Adrenal gland (tissue), 12 donors: ENCODE results near the gene TPD52L1. TPM values are rescaled to one million over a fixed set of nuclear protein-coding genes. Genes with fewer than 3 reads are reported as not detected.

ENCODE experiments used
- DNase-seq, 7 donors: peaks; one replicate each; pipeline ENCODE4 v3.0.0-alpha.2; 2019 to 2020
- H3K27ac ChIP-seq, 5 donors: fragments of 200-600 bp; sonication (generic) in 4 of 5; 1 replicate in 3 of 5; 2 replicates in 2 of 5; pipeline versions ENCODE4 v1.5.1 to v1.8.0; 2016 to 2020; ENCODE audit warnings: mild to moderate bottlenecking in 1 of 5
- H3K27me3 ChIP-seq: fragments of 200-600 bp; 2 replicates; pipeline ENCODE4 v1.8.0; 2021
- H3K36me3 ChIP-seq, 2 donors: fragments of 200-600 bp; replicated peaks in 1 of 2; 1 replicate in 1 of 2; 2 replicates in 1 of 2; pipeline versions ENCODE4 v1.5.1 to v1.8.0; 2018 to 2022
- H3K4me1 ChIP-seq, 2 donors: fragments of 200-600 bp; replicated peaks in 1 of 2; 1 replicate in 1 of 2; 2 replicates in 1 of 2; pipeline versions ENCODE4 v1.5.1 to v1.8.0; 2018 to 2021
- H3K4me3 ChIP-seq, 4 donors: fragments of 200-600 bp; sonication (generic) in 3 of 4; one replicate each; pipeline ENCODE4 v1.5.1; 2016 to 2018
- H3K9me3 ChIP-seq, 3 donors: fragments of 200-600 bp; sonication (generic) in 1 of 3; replicated peaks in 1 of 3; 1 replicate in 2 of 3; 2 replicates in 1 of 3; pipeline versions ENCODE4 v1.5.1 to v1.8.0; 2016 to 2021
- CTCF ChIP-seq, 6 experiments: fragments of 450-650 bp in 4 of 6; fragments of 200-600 bp in 2 of 6; sonication (generic) in 1 of 6; IDR thresholded peaks; 1 replicate in 5 of 6; 2 replicates in 1 of 6; pipeline versions ENCODE4 v1.5.1 to v1.8.0; 2016 to 2021; ENCODE audit warnings: antibody characterized with exemption in 6 of 6, mild to moderate bottlenecking in 2 of 6, moderate library complexity in 1 of 6
- POLR2A ChIP-seq, 2 donors: fragments of 450-650 bp; IDR thresholded peaks; one replicate each; pipeline ENCODE4 v1.6.1; 2017; ENCODE audit warnings: antibody characterized with exemption in 2 of 2, mild to moderate bottlenecking in 2 of 2, moderate library complexity in 1 of 2
- WGBS, 4 donors: extraction: QIAGEN DNeasy Blood & Tissue Kit in 2 of 4; methylation state at CpG; one replicate each; pipeline versions ENCODE4 v1.1.5 to v1.1.7; 2013 to 2017; 5-methylcytosine and 5-hydroxymethylcytosine counted together
- intact Hi-C, 2 donors: fragments of 100-400 bp; cut with DNase I; formaldehyde crosslinking; loops; one replicate each; pipeline versions ENCODE4 v1.14.1 to v1.15.0; 2022 to 2023
- polyA plus RNA-seq, 3 donors: library from polyadenylated mRNA; stranded (reverse); fragments of 200-250 nt in 2 of 3; fragments of 350-450 nt in 1 of 3; fragmentation: Illumina TruSeq in 1 of 3; extraction: RNeasy Lipid Tissue Mini Kit (QIAGEN cat#74804) in 1 of 3; gene quantifications; one replicate each; pipeline ENCODE4 v1.2.3, GENCODE V29; 2013 to 2014
- total RNA-seq, 9 donors: library from RNA; depleted of rRNA in 4 of 9; stranded (reverse); fragments of >200 nt in 4 of 9; fragments of 120-200 nt in 1 of 9; fragmentation: NEBNext Ultra II Directional in 1 of 9; extraction: Animal tissue kit (Norgen Biotek cat#: 25700) in 1 of 9; gene quantifications; one replicate each; pipeline versions ENCODE4 v1.1.0 to v1.2.4, GENCODE V29; 2013 to 2023
- donor health status: healthy with polysubstance abuse.
- donor health status: Bipolar disorder and iron deficiency.
- donor health status: DM: yes; HTN: yes; CAD: no.
- donor health status: DM: no; HTN: no; CAD: no.
- donor health status: DM: no; HTN: no; CAD: no.
- donor health status: DM: yes; HTN: yes; CAD: no.

Gene TPD52L1
- total and polyA plus RNA-seq, 12 donors: 37.0 to 2,041 (median 435) TPM

- no peak for DNase-seq
- intact Hi-C loops: no loop called here
- H3K27ac ChIP-seq: no peak overlapping the region
- no peak overlapping the region for H3K4me3 ChIP-seq
- H3K36me3 ChIP-seq: no peaks in the 10 kb centered on the region
- WGBS, 4 donors: 77 to 89% (median 87%) methylated on average over 3 of the region's 3 CpGs
- peaks cover 0 to 11% (median 4%) of the 10 kb centered on the region in 3 donors for H3K9me3 ChIP-seq
- no peak for TF ChIP-seq CTCF (IDR thresholded peaks at IDR 0.05)
- no peak for TF ChIP-seq POLR2A (IDR thresholded peaks at IDR 0.05)
- no peaks in the 10 kb centered on the region for H3K27me3 ChIP-seq
- no peaks in the 10 kb centered on the region for H3K4me1 ChIP-seq
These were observed 45.7 kb upstream of the TPD52L1 start for GRCh38 chr6:125107896-125108295.

GRCh38 chr6:125110056-125110455, 43.5 kb upstream of the TPD52L1 start:
- TF ChIP-seq CTCF (IDR thresholded peaks at IDR 0.05): no peak
- no peak for TF ChIP-seq POLR2A (IDR thresholded peaks at IDR 0.05)

GRCh38 chr6:125111219-125111983, 42.2 kb upstream of the TPD52L1 start:
- TF ChIP-seq CTCF (IDR thresholded peaks at IDR 0.05): no peak
- no peak for TF ChIP-seq POLR2A (IDR thresholded peaks at IDR 0.05)
- intact Hi-C loops: loop anchor here (5.0 to 10.0 kb wide), 2 partner anchors 147 to 239 kb away; partner anchors contain the start of gene RNF217 (in 1 of the 2)
- Histone ChIP-seq H3K27me3 (no peaks in the 10 kb centered on the region), H3K36me3 (no peaks in the 10 kb centered on the region), H3K27ac (no peak overlapping the region), H3K4me1 (no peaks in the 10 kb centered on the region), H3K9me3 (peaks cover 0 to 11% (median 4%) of the 10 kb centered on the region in 3 donors), H3K4me3 (no peak overlapping the region)
- WGBS, 4 donors: 81 to 92% (median 85%) methylated on average over 4 of the region's 4 CpGs
- no peak for DNase-seq

More at GRCh38 chr6:125110056-125110455, 43.5 kb upstream of the TPD52L1 start:
- intact Hi-C loops: loop anchor here (5.0 to 10.0 kb wide), 2 partner anchors 145 to 238 kb away; partner anchors contain the start of gene RNF217 (in 1 of the 2)
- Histone ChIP-seq H3K36me3 (no peaks in the 10 kb centered on the region), H3K9me3 (peaks cover 0 to 11% (median 4%) of the 10 kb centered on the region in 3 donors), H3K27ac (no peak overlapping the region), H3K4me1 (no peaks in the 10 kb centered on the region), H3K4me3 (no peak overlapping the region), H3K27me3 (no peaks in the 10 kb centered on the region)
- WGBS, 4 donors: 85 to 98% (median 91%) methylated on average over 1 of the region's 1 CpG
- DNase-seq: no peak

- no peak for DNase-seq
- intact Hi-C loops: loop anchor here (5.0 to 10.0 kb wide), 2 partner anchors 148 to 241 kb away; partner anchors contain the start of gene RNF217 (in 1 of the 2)
- TF ChIP-seq POLR2A (IDR thresholded peaks at IDR 0.05) (no peak), CTCF (IDR thresholded peaks at IDR 0.05) (no peak)
These were observed 40.6 kb upstream of the TPD52L1 start for GRCh38 chr6:125112934-125113333.

More at GRCh38 chr6:125112934-125113333, 40.6 kb upstream of the TPD52L1 start:
- H3K4me3 ChIP-seq: no peak overlapping the region
- H3K36me3 ChIP-seq: no peaks in the 10 kb centered on the region
- H3K4me1 ChIP-seq: no peaks in the 10 kb centered on the region
- H3K27me3 ChIP-seq: no peaks in the 10 kb centered on the region
- no peak overlapping the region for H3K27ac ChIP-seq
- peaks cover 0 to 11% (median 4%) of the 10 kb centered on the region in 3 donors for H3K9me3 ChIP-seq
